Measurements from ENCODE around the gene MAB21L4. TPM values are rescaled to one million over a fixed set of nuclear protein-coding genes. Genes with fewer than 3 reads are reported as not detected.

MAB21L4 gene
- total RNA-seq, 4 donors from 2014 or later: 41.3 to 121 (median 69.1) TPM

- intact Hi-C loops (cut with DNase I; ENCODE audit: low total_unique reads): no loop called here
- H3K4me3 ChIP-seq (ENCODE audit: low read depth, poor library complexity, severe bottlenecking): no peak overlapping the region
- 48 to 63% methylated on average over 6 of the region's 6 CpGs for WGBS, 2 donors
- DNase-seq (ENCODE audit: low spot score in 2 of 2): no peak
- TF ChIP-seq, protein P1, sequence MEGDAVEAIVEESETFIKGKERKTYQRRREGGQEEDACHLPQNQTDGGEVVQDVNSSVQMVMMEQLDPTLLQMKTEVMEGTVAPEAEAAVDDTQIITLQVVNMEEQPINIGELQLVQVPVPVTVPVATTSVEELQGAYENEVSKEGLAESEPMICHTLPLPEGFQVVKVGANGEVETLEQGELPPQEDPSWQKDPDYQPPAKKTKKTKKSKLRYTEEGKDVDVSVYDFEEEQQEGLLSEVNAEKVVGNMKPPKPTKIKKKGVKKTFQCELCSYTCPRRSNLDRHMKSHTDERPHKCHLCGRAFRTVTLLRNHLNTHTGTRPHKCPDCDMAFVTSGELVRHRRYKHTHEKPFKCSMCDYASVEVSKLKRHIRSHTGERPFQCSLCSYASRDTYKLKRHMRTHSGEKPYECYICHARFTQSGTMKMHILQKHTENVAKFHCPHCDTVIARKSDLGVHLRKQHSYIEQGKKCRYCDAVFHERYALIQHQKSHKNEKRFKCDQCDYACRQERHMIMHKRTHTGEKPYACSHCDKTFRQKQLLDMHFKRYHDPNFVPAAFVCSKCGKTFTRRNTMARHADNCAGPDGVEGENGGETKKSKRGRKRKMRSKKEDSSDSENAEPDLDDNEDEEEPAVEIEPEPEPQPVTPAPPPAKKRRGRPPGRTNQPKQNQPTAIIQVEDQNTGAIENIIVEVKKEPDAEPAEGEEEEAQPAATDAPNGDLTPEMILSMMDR (IDR thresholded peaks at IDR 0.05): no peak
- no peak for TF ChIP-seq POLR2A (IDR thresholded peaks at IDR 0.05)
Observed at GRCh38 chr2:240881913-240882312, 14.0 kb downstream of the MAB21L4 start.

DNA sequence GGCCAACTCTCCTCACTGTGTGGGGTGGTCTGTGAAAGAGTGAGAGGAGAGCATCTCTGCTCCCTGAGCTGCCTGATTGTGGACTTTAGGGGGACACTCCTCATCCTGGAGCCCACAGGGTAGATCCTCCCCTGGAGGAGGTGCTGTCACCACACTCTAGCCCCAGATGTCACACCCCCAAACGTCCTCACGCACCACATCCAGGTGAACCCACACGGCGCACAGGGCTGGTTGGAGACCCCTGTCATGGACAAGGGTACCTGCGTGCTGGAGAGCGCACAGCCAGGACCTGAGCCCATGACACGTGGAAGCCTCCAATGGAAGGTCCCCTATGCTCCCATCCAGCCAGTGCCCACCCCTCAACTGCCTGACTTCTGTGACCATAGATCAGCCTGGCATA is 16.9 kb downstream of the MAB21L4 start:
- H3K4me3 ChIP-seq (ENCODE audit: low read depth, poor library complexity, severe bottlenecking): no peak overlapping the region
- intact Hi-C loops (cut with DNase I; ENCODE audit: low total_unique reads): no loop called here
- TF ChIP-seq POLR2A (IDR thresholded peaks at IDR 0.05): no peak
- TF ChIP-seq, protein P1 (IDR thresholded peaks at IDR 0.05): no peak
- 74 to 76% methylated on average over 7 of the region's 7 CpGs for WGBS, 2 donors
- DNase-seq (ENCODE audit: low spot score in 2 of 2): no peak

- H3K4me3 ChIP-seq (ENCODE audit: low read depth, poor library complexity, severe bottlenecking): no peak overlapping the region
- TF ChIP-seq, protein P1 (IDR thresholded peaks at IDR 0.05): no peak
- TF ChIP-seq POLR2A (IDR thresholded peaks at IDR 0.05): no peak
- 82 to 94% methylated on average over 5 to 11 of the region's 18 CpGs for WGBS, 2 donors
- intact Hi-C loops (cut with DNase I; ENCODE audit: low total_unique reads): no loop called here
- no peak for DNase-seq (ENCODE audit: low spot score in 2 of 2)
Observed at GRCh38 chr2:240878341-240878936, 17.5 kb downstream of the MAB21L4 start.

DNA sequence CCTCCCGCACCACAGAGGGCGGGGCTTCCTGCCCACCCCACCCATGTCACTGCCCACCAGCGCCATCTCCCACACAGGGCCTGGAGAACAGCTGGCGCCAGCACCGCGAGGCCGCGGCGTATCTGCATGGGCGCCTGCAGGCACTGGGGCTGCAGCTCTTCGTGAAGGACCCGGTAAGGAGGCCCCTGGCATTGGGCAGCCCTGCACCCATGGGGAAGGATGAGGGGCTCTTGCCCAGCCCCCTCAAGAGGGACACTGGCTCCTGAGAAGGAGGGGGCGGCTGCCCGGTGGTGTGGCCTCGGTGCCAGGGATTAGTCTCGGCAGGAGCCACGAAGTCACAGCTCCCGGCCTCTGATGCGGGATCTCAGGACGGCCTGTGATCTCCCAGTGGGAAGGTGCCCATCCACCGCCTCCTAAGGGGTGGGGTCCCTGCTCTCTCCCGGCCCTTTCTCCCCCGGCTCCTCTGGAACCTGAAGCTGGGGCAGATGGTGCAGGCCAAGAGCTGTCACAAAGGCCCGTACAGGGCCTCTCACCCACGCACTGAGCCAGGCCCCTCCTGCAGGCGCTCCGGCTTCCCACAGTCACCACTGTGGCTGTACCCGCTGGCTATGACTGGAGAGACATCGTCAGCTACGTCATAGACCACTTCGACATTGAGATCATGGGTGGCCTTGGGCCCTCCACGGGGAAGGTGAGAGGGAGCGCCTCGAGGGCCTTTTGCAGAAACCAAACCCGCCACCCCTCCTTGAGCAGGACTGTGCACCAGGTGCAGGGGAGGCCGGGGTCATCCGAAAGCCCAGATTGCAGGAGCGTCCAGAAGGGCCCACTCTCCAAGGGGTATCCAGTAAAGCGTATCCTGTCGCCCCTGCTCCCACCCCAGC is 18.3 kb downstream of the MAB21L4 start:
- intact Hi-C loops (cut with DNase I; ENCODE audit: low total_unique reads): no loop called here
- no peak for DNase-seq (ENCODE audit: low spot score in 2 of 2)
- TF ChIP-seq POLR2A (IDR thresholded peaks at IDR 0.05): no peak
- TF ChIP-seq, protein P1 (IDR thresholded peaks at IDR 0.05): no peak
- WGBS, 2 donors: 90% methylated on average over 22 to 33 of the region's 40 CpGs
- H3K4me3 ChIP-seq (ENCODE audit: low read depth, poor library complexity, severe bottlenecking): no peak overlapping the region

GRCh38 chr2:240876475-240877251 is 19.3 kb downstream of the MAB21L4 start:
- DNase-seq (ENCODE audit: low spot score in 2 of 2): no peak
- 86% methylated on average over 15 to 17 of the region's 18 CpGs for WGBS, 2 donors
- no peak for TF ChIP-seq POLR2A (IDR thresholded peaks at IDR 0.05)
- TF ChIP-seq, protein P1 (IDR thresholded peaks at IDR 0.05): no peak
- intact Hi-C loops (cut with DNase I; ENCODE audit: low total_unique reads): no loop called here
- H3K4me3 ChIP-seq (ENCODE audit: low read depth, poor library complexity, severe bottlenecking): no peak overlapping the region

All from lower leg skin (tissue), 4 donors.